Measurements from ENCODE around the gene PTPN3. TPM values are rescaled to one million over a fixed set of nuclear protein-coding genes. Genes with fewer than 3 reads are reported as not detected.

PTPN3 gene
- total and polyA plus RNA-seq, 2 donors from 2014 or later, result 33.7 to 40.6 TPM

DNA sequence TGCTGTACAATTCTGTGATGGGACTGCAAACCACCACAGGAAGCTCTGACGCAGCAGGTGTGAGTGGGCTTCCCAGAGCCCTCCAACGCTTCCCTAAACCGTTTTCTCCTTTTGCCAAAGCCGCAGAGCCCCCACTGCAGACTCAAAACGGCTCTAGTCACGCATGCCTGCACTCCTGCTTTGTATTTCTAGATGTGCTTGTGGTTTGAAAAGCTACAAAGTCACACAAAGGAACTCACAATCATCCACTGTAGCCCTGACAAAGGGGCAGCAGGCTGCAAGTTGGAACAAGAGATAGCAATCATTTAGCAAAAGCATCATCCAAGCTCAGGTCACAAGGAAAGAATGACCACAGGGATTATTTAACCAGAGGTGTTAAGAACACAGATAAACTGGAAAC, 79.3 kb downstream of the PTPN3 start:
- TF ChIP-seq CTCF (IDR thresholded peaks at IDR 0.05; ENCODE audit: borderline replicate concordance, extremely low read depth, insufficient read depth), result no peak
- intact Hi-C loops (cut with DNase I), result no loop called here
- FAIRE-seq, result no peak
- Histone ChIP-seq H3K36me3 (ENCODE audit: control insufficient read depth in 2 of 3, insufficient read depth in 3 of 3, low read length in 3 of 3) (peaks cover 0 to 22% (median 12%) of the 10 kb centered on the region in 3 donors), H3K27me3 (ENCODE audit: control insufficient read depth, insufficient read depth, low read length) (no peaks in the 10 kb centered on the region), H3K27ac (ENCODE audit: low read depth in 2 of 2, low read length in 2 of 2) (no peak overlapping the region), H3K9me3 (ENCODE audit: control insufficient read depth in 2 of 3, insufficient read depth in 1 of 3, low read length in 3 of 3) (no peaks in the 10 kb centered on the region), H3K9ac (ENCODE audit: low read length in 3 of 3) (no peak overlapping the region), H3K4me3 (ENCODE audit: low read length in 3 of 3) (no peak overlapping the region), H3K4me1 (ENCODE audit: control insufficient read depth in 2 of 3, insufficient read depth in 2 of 3, low read depth in 1 of 3, low read length in 3 of 3) (peaks cover 0 to 7% (median 2%) of the 10 kb centered on the region in 3 donors)
- no peak for DNase-seq

DNA sequence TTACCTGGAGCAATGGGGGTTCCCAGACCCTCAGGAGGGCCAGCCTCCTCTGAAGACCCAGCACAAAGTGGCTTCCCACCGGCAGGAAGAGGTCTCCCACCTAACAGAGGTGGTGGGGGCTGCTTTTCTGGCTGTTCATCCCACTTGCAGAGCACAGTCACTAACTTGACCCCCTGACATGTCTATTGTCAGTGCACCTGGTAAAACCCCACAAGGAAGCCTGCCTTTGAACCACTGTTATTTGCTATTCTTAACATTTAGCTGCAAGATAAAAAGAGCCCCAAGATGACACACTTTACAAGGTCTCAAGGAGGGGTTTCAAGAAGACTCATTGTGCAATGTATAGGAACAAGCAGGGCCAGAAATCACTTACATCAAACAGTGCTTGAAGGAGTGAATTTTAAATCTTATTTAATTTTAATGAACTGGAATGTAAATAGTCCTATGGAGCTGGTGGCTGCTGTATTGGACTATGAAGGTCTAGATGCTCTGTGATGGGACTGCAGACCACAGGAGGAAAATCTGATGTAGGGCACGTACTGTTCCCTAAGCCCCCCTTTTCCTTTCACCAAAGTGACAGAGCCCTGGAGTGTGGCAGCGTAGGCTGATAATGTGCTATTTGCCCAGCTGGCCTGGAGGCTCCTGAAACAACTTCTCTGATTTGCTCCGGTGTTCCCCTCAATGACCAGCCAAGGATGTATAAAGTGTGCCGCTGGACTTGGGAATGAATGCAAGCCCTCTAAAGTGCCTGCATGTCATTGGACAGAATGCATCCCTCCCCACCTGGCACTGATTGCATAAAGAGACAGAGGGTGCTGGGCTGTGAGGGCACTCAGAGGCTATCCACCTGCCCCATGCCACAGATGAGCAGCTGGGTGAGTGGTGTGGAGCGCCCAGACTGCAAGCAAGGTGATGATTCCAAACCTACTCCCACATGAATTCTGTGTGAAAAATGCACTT, 80.2 kb downstream of the PTPN3 start:
- H3K27me3 ChIP-seq (ENCODE audit: control insufficient read depth, insufficient read depth, low read length), result no peaks in the 10 kb centered on the region
- no peak overlapping the region for H3K27ac ChIP-seq (ENCODE audit: low read depth in 2 of 2, low read length in 2 of 2)
- H3K4me3 ChIP-seq (ENCODE audit: low read length in 3 of 3), result no peak overlapping the region
- peaks cover 0 to 22% (median 12%) of the 10 kb centered on the region in 3 donors for H3K36me3 ChIP-seq (ENCODE audit: control insufficient read depth in 2 of 3, insufficient read depth in 3 of 3, low read length in 3 of 3)
- peaks cover 0 to 7% (median 2%) of the 10 kb centered on the region in 3 donors for H3K4me1 ChIP-seq (ENCODE audit: control insufficient read depth in 2 of 3, insufficient read depth in 2 of 3, low read depth in 1 of 3, low read length in 3 of 3)
- FAIRE-seq (no peak), DNase-seq (no peak)
- H3K9me3 ChIP-seq (ENCODE audit: control insufficient read depth in 2 of 3, insufficient read depth in 1 of 3, low read length in 3 of 3), result no peaks in the 10 kb centered on the region
- intact Hi-C loops (cut with DNase I), result no loop called here
- no peak overlapping the region for H3K9ac ChIP-seq (ENCODE audit: low read length in 3 of 3)
- TF ChIP-seq CTCF (IDR thresholded peaks at IDR 0.05; ENCODE audit: borderline replicate concordance, extremely low read depth, insufficient read depth), result no peak

DNA sequence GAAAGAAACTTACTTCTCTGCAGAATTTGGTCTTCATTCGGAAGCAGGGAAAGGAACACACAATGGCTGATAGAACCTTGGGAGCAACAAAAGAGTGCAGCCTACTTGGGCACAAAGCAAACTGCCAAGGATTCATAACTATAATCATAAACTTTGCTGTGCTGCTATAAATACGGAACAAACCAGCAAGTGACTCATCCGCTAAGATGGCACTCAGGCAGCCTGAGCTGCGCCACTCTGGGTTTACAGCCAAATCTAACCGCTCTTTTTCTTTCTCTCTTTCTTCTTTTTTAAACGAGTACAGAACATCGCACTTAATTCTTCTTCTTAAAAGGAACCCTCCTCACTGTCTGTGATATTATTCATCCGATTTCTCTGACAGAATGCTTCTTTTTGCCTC, 81.1 kb downstream of the PTPN3 start:
- H3K4me1 ChIP-seq (ENCODE audit: control insufficient read depth in 2 of 3, insufficient read depth in 2 of 3, low read depth in 1 of 3, low read length in 3 of 3), result peaks cover 0 to 6% (median 0%) of the 10 kb centered on the region in 3 donors
- no peaks in the 10 kb centered on the region for H3K9me3 ChIP-seq (ENCODE audit: control insufficient read depth in 2 of 3, insufficient read depth in 1 of 3, low read length in 3 of 3)
- intact Hi-C loops (cut with DNase I), result no loop called here
- no peak for FAIRE-seq
- H3K36me3 ChIP-seq (ENCODE audit: control insufficient read depth in 2 of 3, insufficient read depth in 3 of 3, low read length in 3 of 3), result peaks cover 0 to 22% (median 12%) of the 10 kb centered on the region in 3 donors
- no peak for DNase-seq
- no peaks in the 10 kb centered on the region for H3K27me3 ChIP-seq (ENCODE audit: control insufficient read depth, insufficient read depth, low read length)
- H3K4me3 ChIP-seq (ENCODE audit: low read length in 3 of 3), result no peak overlapping the region
- TF ChIP-seq CTCF (IDR thresholded peaks at IDR 0.05; ENCODE audit: borderline replicate concordance, extremely low read depth, insufficient read depth), result no peak
- H3K27ac ChIP-seq (ENCODE audit: low read depth in 2 of 2, low read length in 2 of 2), result no peak overlapping the region
- no peak overlapping the region for H3K9ac ChIP-seq (ENCODE audit: low read length in 3 of 3)
